AG20443 (cell line): Measurements from ENCODE around the gene GGTLC2.
"Not testable (repeated sequence)": the region's sequence is repeated elsewhere in the genome, so short reads cannot be mapped to it uniquely, and the experiment has no call there.

Experiments
- DNase-seq: peaks from one replicate; pipeline ENCODE4 v3.0.0; 2012; ENCODE audit warnings: low spot score, mixed read lengths

Gene GGTLC2

GRCh38 chr22:22638313-22638712, 6.1 kb upstream of the GGTLC2 start:
- not testable (repeated sequence) for DNase-seq

- not testable (repeated sequence) for DNase-seq
Observed at GRCh38 chr22:22642255-22642654, 2.2 kb upstream of the GGTLC2 start.

- not testable (repeated sequence) for DNase-seq
Observed at GRCh38 chr22:22645969-22646368, 1.6 kb downstream of the GGTLC2 start.

- not testable (repeated sequence) for DNase-seq
Observed at GRCh38 chr22:22647952-22648351, 3.5 kb downstream of the GGTLC2 start.

GRCh38 chr22:22648863-22649536, 4.6 kb downstream of the GGTLC2 start:
- DNase-seq: not testable (repeated sequence)

GRCh38 chr22:22649761-22650160, 5.3 kb downstream of the GGTLC2 start:
- not testable (repeated sequence) for DNase-seq

GRCh38 chr22:22650398-22650797, 6.0 kb downstream of the GGTLC2 start:
- DNase-seq: not testable (repeated sequence)

- not testable (repeated sequence) for DNase-seq
Observed at GRCh38 chr22:22650803-22651515, 6.5 kb downstream of the GGTLC2 start.

GRCh38 chr22:22651593-22651992, 7.2 kb downstream of the GGTLC2 start:
- DNase-seq: not testable (repeated sequence)

GRCh38 chr22:22652102-22652501, 7.7 kb downstream of the GGTLC2 start:
- DNase-seq: not testable (repeated sequence)

GRCh38 chr22:22652573-22652972, 8.2 kb downstream of the GGTLC2 start:
- DNase-seq: not testable (repeated sequence)

- not testable (repeated sequence) for DNase-seq
Observed at GRCh38 chr22:22653677-22654381, 9.4 kb downstream of the GGTLC2 start.

- DNase-seq: no peak
Observed at GRCh38 chr22:22655452-22656290, 11.3 kb downstream of the GGTLC2 start.

- DNase-seq: no peak
Observed at GRCh38 chr22:22657712-22658111, 13.3 kb downstream of the GGTLC2 start.

GRCh38 chr22:22661275-22661674, 16.9 kb downstream of the GGTLC2 start:
- DNase-seq: no peak

- no peak for DNase-seq
Observed at GRCh38 chr22:22662095-22662494, 17.7 kb downstream of the GGTLC2 start.

- DNase-seq: no peak
Observed at GRCh38 chr22:22663861-22664800, 19.7 kb downstream of the GGTLC2 start.

- peak; percentile 35 for DNase-seq
Observed at GRCh38 chr22:22666307-22667091, 22.1 kb downstream of the GGTLC2 start.

GRCh38 chr22:22667966-22668880, 23.8 kb downstream of the GGTLC2 start:
- no peak for DNase-seq
